Gastrocnemius medialis (tissue), 4 donors: Measurements from ENCODE around the gene SMAD1.

Experiments used
- POLR2A ChIP-seq, 2 donors: fragments of 450-650 bp; IDR thresholded peaks; one replicate each; pipeline ENCODE4 v1.6.1; 2017; ENCODE audit warnings: antibody characterized with exemption in 2 of 2, mild to moderate bottlenecking in 2 of 2, moderate library complexity in 2 of 2
- TF ChIP-seq, protein P1 (sequence below), 5 experiments: fragments of 450-650 bp in 3 of 5; fragments of 200-600 bp in 2 of 5; sonication (generic) in 2 of 5; IDR thresholded peaks in 4 of 5; conservative IDR thresholded peaks in 1 of 5; 1 replicate in 4 of 5; 2 replicates in 1 of 5; pipeline ENCODE4 v1.5.1; 2016 to 2019; ENCODE audit warnings: antibody characterized with exemption in 5 of 5, mild to moderate bottlenecking in 3 of 5, moderate library complexity in 3 of 5

DNA sequence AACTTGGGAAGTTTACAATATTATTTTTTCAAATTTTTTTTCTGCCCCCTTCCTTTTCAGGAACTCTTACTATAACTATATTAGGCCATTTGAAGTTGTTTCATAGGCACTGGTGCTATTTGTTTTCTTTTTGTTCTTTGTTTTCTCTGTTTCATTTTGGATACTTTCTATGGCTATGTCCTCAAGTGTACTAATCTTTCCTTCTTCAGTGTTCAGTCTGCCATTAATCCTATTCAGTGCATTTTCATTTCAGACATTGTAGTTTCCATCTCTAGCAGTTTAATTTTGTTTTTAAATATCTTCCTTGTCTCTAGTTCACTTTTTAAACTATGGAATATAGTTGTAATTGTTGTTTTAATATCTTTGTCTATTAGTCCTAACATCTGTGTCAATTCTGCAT, 48.0 kb upstream of the SMAD1 start:
- TF ChIP-seq, protein P1, sequence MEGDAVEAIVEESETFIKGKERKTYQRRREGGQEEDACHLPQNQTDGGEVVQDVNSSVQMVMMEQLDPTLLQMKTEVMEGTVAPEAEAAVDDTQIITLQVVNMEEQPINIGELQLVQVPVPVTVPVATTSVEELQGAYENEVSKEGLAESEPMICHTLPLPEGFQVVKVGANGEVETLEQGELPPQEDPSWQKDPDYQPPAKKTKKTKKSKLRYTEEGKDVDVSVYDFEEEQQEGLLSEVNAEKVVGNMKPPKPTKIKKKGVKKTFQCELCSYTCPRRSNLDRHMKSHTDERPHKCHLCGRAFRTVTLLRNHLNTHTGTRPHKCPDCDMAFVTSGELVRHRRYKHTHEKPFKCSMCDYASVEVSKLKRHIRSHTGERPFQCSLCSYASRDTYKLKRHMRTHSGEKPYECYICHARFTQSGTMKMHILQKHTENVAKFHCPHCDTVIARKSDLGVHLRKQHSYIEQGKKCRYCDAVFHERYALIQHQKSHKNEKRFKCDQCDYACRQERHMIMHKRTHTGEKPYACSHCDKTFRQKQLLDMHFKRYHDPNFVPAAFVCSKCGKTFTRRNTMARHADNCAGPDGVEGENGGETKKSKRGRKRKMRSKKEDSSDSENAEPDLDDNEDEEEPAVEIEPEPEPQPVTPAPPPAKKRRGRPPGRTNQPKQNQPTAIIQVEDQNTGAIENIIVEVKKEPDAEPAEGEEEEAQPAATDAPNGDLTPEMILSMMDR (IDR thresholded peaks at IDR 0.05 in 4 of 5, conservative IDR thresholded peaks at IDR 0.05 in 1 of 5) = no peak
- TF ChIP-seq POLR2A (IDR thresholded peaks at IDR 0.05) = no peak
